Hematopoietic multipotent progenitor cell treated with erythropoietin and hydrocortisone succinate and interleukin-3 and kit ligand, for 6 days (in vitro differentiated cells): ENCODE results near the gene ZNF446.
"Not testable (repeated sequence)": the region's sequence is repeated elsewhere in the genome, so short reads cannot be mapped to it uniquely, and the experiment has no call there.

Experiments used
- DNase-seq: peaks from one replicate; pipeline ENCODE4 v3.0.0-alpha.2; 2015

Gene ZNF446

GRCh38 chr19:58475714-58476497 is at the start of gene ZNF446:
Gene ZNF446 (plus strand): TSS chr19:58476352. CDS start chr19:58477219, 867 bp downstream.
- peak; percentile 98 for DNase-seq

- DNase-seq, result no peak
These were observed 47.5 kb upstream of the ZNF446 start for GRCh38 chr19:58428617-58429016.

GRCh38 chr19:58429745-58430144 is 46.4 kb upstream of the ZNF446 start:
- no peak for DNase-seq

GRCh38 chr19:58434217-58434616 is 41.9 kb upstream of the ZNF446 start:
- no peak for DNase-seq

GRCh38 chr19:58439576-58440554 is 36.3 kb upstream of the ZNF446 start, which contains the start of gene ZNF132:
Gene ZNF132 (minus strand): TSS chr19:58440153. CDS start chr19:58439821, 332 bp downstream.
- DNase-seq, result peak; percentile 100

GRCh38 chr19:58440556-58440955 is 35.6 kb upstream of the ZNF446 start:
- no peak for DNase-seq

GRCh38 chr19:58442986-58443385 is 33.2 kb upstream of the ZNF446 start:
- not testable (repeated sequence) for DNase-seq

GRCh38 chr19:58448860-58449259 is 27.3 kb upstream of the ZNF446 start:
- not testable (repeated sequence) for DNase-seq

- DNase-seq, result not testable (repeated sequence)
These were observed 26.2 kb upstream of the ZNF446 start for GRCh38 chr19:58449980-58450379.

GRCh38 chr19:58450856-58451357 is 25.2 kb upstream of the ZNF446 start:
- no peak for DNase-seq

GRCh38 chr19:58451358-58452101 is 24.6 kb upstream of the ZNF446 start, which contains the start of gene ZNF324B:
Gene ZNF324B (plus strand): TSS chr19:58451622. CDS start chr19:58453702, 2,080 bp downstream.
- DNase-seq, result peak; percentile 99

- DNase-seq, result no peak
These were observed 22.4 kb upstream of the ZNF446 start for GRCh38 chr19:58453743-58454142.

- no peak for DNase-seq
These were observed 20.8 kb upstream of the ZNF446 start for GRCh38 chr19:58455306-58455705.

GRCh38 chr19:58456111-58456510 is 20.0 kb upstream of the ZNF446 start:
- no peak for DNase-seq

GRCh38 chr19:58460039-58460438 is 16.1 kb upstream of the ZNF446 start:
- no peak for DNase-seq

GRCh38 chr19:58466089-58466759 is 9.9 kb upstream of the ZNF446 start:
- DNase-seq, result peak; percentile 19

- DNase-seq, result peak; percentile 99
These were observed 9.2 kb upstream of the ZNF446 start, which contains the start of gene ZNF324 for GRCh38 chr19:58466760-58467589. Gene ZNF324 (plus strand): TSS chr19:58467080. CDS start chr19:58469186, 2,106 bp downstream.

- DNase-seq, result peak; percentile 26
These were observed 7.8 kb upstream of the ZNF446 start for GRCh38 chr19:58468216-58468839.

- DNase-seq, result no peak
These were observed 6.7 kb upstream of the ZNF446 start for GRCh38 chr19:58469241-58470013.
